Central memory CD4-positive, alpha-beta T cell (primary cell): ENCODE results near the gene IGLON5.

Experiments
- DNase-seq: peaks from one replicate; pipeline ENCODE4 v3.0.0; 2022
- total RNA-seq, 3 experiments: gene quantifications; one replicate each; lab custom pipeline; 2026; lab: John Stamatoyannopoulos, UW

The IGLON5 gene
- total RNA-seq, result 0 reads per million in 3 experiments

- DNase-seq, result no peak
Observed at GRCh38 chr19:51311351-51312257, at the start of gene IGLON5. IGLON5 (plus strand) TSS chr19:51311644; CDS start chr19:51311848, 204 bp downstream.

GRCh38 chr19:51263808-51264207 lies 47.6 kb upstream of the IGLON5 start:
- DNase-seq, result no peak

- DNase-seq, result no peak
Observed at GRCh38 chr19:51271067-51271466, 40.4 kb upstream of the IGLON5 start.

- DNase-seq, result no peak
Observed at GRCh38 chr19:51272183-51272810, 39.1 kb upstream of the IGLON5 start.

- no peak for DNase-seq
Observed at GRCh38 chr19:51274049-51274770, 37.2 kb upstream of the IGLON5 start.

- DNase-seq, result no peak
Observed at GRCh38 chr19:51277112-51277511, 34.3 kb upstream of the IGLON5 start.

GRCh38 chr19:51282335-51282734 lies 29.1 kb upstream of the IGLON5 start:
- no peak for DNase-seq

- no peak for DNase-seq
Observed at GRCh38 chr19:51285682-51286081, 25.8 kb upstream of the IGLON5 start.

GRCh38 chr19:51289635-51290034 lies 21.8 kb upstream of the IGLON5 start:
- no peak for DNase-seq

GRCh38 chr19:51292971-51293370 lies 18.5 kb upstream of the IGLON5 start:
- DNase-seq, result no peak

- DNase-seq, result no peak
Observed at GRCh38 chr19:51293571-51294210, 17.8 kb upstream of the IGLON5 start.

- no peak for DNase-seq
Observed at GRCh38 chr19:51294211-51294976, 17.1 kb upstream of the IGLON5 start.

- no peak for DNase-seq
Observed at GRCh38 chr19:51294977-51295375, 16.5 kb upstream of the IGLON5 start.

- DNase-seq, result no peak
Observed at GRCh38 chr19:51295382-51296126, 15.9 kb upstream of the IGLON5 start.

GRCh38 chr19:51296336-51297093 lies 14.9 kb upstream of the IGLON5 start:
- no peak for DNase-seq

- no peak for DNase-seq
Observed at GRCh38 chr19:51297406-51297805, 14.0 kb upstream of the IGLON5 start.

GRCh38 chr19:51301266-51301665 lies 10.2 kb upstream of the IGLON5 start:
- DNase-seq, result no peak

GRCh38 chr19:51305479-51305878 lies 6.0 kb upstream of the IGLON5 start:
- no peak for DNase-seq

- no peak for DNase-seq
Observed at GRCh38 chr19:51316688-51317087, 5.2 kb downstream of the IGLON5 start.

- no peak for DNase-seq
Observed at GRCh38 chr19:51317376-51317775, 5.9 kb downstream of the IGLON5 start.

- DNase-seq, result no peak
Observed at GRCh38 chr19:51317968-51318367, 6.5 kb downstream of the IGLON5 start.
